Measurements from ENCODE around the gene RAPGEF6. TPM values are rescaled to one million over a fixed set of nuclear protein-coding genes. Genes with fewer than 3 reads are reported as not detected.

Gene RAPGEF6
- total and polyA plus RNA-seq, 9 of the 15 experiments (the other 6 are each of a cell fraction or from before 2014, with no cell fraction given): 2.7 to 23.4 (median 12.7) TPM

DNA sequence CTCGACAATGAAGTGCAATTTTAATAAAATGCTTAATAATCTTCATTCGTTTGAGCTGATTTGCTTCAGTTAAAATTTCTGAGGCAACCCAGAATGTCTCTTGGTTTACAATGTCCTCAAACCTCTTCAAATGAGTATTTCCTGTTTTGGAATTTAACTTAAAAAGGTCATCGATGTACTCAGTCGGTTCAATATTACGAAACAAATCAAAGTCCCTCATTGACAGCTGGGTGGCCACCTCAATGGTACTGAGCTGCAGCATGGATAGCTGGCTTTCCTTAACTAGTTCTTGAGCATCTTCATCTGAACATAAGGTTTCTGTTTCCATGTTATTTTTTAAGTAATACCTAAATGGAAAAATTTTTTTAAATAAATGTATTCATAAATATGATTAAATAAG lies 173.3 kb downstream of the RAPGEF6 start:
- H3K27ac ChIP-seq (ENCODE audit: extremely low read depth, low read depth, low read length): no peak overlapping the region
- TF ChIP-seq SNRNP70 (optimal IDR thresholded peaks at IDR 0.05; ENCODE audit: low read depth, low read length) (no peak), DIDO1 (tag; IDR thresholded peaks at IDR 0.05; ENCODE audit: low read depth) (no peak), SIX5 (IDR thresholded peaks at IDR 0.05; ENCODE audit: borderline replicate concordance in 1 of 2, insufficient read depth in 1 of 2, low read depth in 1 of 2, low read length in 2 of 2) (no peak), TCFL5 (CRISPR knock-in tag; conservative IDR thresholded peaks at IDR 0.05) (no peak), BRF1 (IDR thresholded peaks at IDR 0.05; ENCODE audit: borderline replicate concordance, extremely low read depth, insufficient read length) (no peak), HDAC2 (IDR thresholded peaks at IDR 0.05) (no peak), ATF1 (CRISPR knock-in tag; IDR thresholded peaks at IDR 0.05) (no peak), ATF1 (tag; IDR thresholded peaks at IDR 0.05) (no peak), GABPB1 (CRISPR knock-in tag; IDR thresholded peaks at IDR 0.05) (no peak)
- TF ChIP-seq, protein P1, sequence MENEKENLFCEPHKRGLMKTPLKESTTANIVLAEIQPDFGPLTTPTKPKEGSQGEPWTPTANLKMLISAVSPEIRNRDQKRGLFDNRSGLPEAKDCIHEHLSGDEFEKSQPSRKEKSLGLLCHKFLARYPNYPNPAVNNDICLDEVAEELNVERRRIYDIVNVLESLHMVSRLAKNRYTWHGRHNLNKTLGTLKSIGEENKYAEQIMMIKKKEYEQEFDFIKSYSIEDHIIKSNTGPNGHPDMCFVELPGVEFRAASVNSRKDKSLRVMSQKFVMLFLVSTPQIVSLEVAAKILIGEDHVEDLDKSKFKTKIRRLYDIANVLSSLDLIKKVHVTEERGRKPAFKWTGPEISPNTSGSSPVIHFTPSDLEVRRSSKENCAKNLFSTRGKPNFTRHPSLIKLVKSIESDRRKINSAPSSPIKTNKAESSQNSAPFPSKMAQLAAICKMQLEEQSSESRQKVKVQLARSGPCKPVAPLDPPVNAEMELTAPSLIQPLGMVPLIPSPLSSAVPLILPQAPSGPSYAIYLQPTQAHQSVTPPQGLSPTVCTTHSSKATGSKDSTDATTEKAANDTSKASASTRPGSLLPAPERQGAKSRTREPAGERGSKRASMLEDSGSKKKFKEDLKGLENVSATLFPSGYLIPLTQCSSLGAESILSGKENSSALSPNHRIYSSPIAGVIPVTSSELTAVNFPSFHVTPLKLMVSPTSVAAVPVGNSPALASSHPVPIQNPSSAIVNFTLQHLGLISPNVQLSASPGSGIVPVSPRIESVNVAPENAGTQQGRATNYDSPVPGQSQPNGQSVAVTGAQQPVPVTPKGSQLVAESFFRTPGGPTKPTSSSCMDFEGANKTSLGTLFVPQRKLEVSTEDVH (IDR thresholded peaks at IDR 0.05; ENCODE audit: low read depth, partially characterized antibody): no peak
- TF ChIP-seq, protein P2, sequence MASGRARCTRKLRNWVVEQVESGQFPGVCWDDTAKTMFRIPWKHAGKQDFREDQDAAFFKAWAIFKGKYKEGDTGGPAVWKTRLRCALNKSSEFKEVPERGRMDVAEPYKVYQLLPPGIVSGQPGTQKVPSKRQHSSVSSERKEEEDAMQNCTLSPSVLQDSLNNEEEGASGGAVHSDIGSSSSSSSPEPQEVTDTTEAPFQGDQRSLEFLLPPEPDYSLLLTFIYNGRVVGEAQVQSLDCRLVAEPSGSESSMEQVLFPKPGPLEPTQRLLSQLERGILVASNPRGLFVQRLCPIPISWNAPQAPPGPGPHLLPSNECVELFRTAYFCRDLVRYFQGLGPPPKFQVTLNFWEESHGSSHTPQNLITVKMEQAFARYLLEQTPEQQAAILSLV (tag; IDR thresholded peaks at IDR 0.05): no peak
- H3K9ac ChIP-seq (ENCODE audit: insufficient read depth in 1 of 2, low read depth in 2 of 2, low read length in 2 of 2): no peak overlapping the region
- no peaks in the 10 kb centered on the region for H3K79me2 ChIP-seq (ENCODE audit: control insufficient read depth, insufficient read depth, low read length)
- no peaks in the 10 kb centered on the region for H4K20me1 ChIP-seq (replicated peaks; ENCODE audit: control insufficient read depth, insufficient read depth, low read length)
- no peak overlapping the region for H3K4me3 ChIP-seq
- no TSS peak for BruUV-seq (replicated peaks)
- no peak overlapping the region for H2AFZ ChIP-seq (ENCODE audit: low read depth, low read length)
- no peaks in the 10 kb centered on the region for H3K4me1 ChIP-seq (replicated peaks in 1 of 2; ENCODE audit: control insufficient read depth in 2 of 2, insufficient read depth in 2 of 2, low read length in 2 of 2)
- FAIRE-seq (no peak), DNase-seq (ENCODE audit: extremely low read depth in 1 of 4, low spot score in 3 of 4) (no peak), ATAC-seq (no peak)
- intact Hi-C loops (cut with micrococcal nuclease) (no loop called here), in situ Hi-C loops (cut with MboI) (no loop called here)
- CTCF ChIA-PET (ENCODE audit: low intra/inter-chr PET ratio): no interaction called here
- no peaks in the 10 kb centered on the region for H3K9me3 ChIP-seq (replicated peaks; ENCODE audit: control insufficient read depth, insufficient read depth, low read depth, low read length)
- H3K36me3 ChIP-seq (ENCODE audit: control insufficient read depth, insufficient read depth, low read length): peaks cover 26% of the 10 kb centered on the region; the same call in 2 of the 3 replicates
- no peak overlapping the region for H3K4me2 ChIP-seq (ENCODE audit: insufficient read depth, low read length)
- POLR2A ChIA-PET: no interaction called here
- H3K9me1 ChIP-seq (ENCODE audit: control insufficient read depth, insufficient read depth, low read length): no peaks in the 10 kb centered on the region
- WGBS (ENCODE audit: insufficient coverage, low coverage, missing lambda C conversion rate): 92% methylated on average over 5 of the region's 5 CpGs
- H3K27me3 ChIP-seq (ENCODE audit: control insufficient read depth in 2 of 2, insufficient read depth in 2 of 2, low read length in 2 of 2): no peaks in the 10 kb centered on the region

Data from K562 (cell line).